ENCODE results near the gene FAM184B.
A peak's percentile ranks its signal among the peaks of the same experiment; 100 is the strongest.

The FAM184B gene

DNA sequence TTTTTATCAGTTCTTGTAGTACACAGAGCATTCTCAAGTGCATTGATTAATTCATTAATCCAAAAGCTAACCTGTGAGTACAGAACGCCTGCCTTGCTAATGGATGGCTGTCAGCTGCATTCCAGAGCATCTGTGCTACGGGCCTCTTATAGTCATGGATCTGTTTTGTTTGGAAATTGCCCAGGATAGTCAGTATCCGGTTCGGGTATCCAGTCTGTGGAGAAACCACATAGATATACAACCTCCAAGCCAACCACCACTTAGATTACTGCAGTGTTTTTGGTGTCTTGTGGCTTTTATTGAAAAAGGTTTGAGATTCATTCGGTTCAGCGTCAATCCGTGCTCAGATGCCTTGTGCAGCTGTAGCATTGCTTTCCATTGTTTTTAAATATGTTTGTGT, 200.5 kb downstream of the FAM184B start:
- peak; percentile 57 for DNase-seq (ENCODE audit: low read depth, low spot score)

All from astrocyte of the hippocampus (primary cell).